ENCODE results near the gene SYTL5.

The SYTL5 gene

GRCh38 chrX:38124000-38124399, 117.6 kb downstream of the SYTL5 start:
- Histone ChIP-seq H3K4me1 (ENCODE audit: control insufficient read depth, insufficient read depth, low read length) (no peaks in the 10 kb centered on the region), H3K27me3 (ENCODE audit: control insufficient read depth, insufficient read depth, low read length) (no peaks in the 10 kb centered on the region), H3K9ac (ENCODE audit: low read length) (no peak overlapping the region), H3K4me3 (ENCODE audit: low read length) (no peak overlapping the region), H3K9me3 (ENCODE audit: control insufficient read depth, low read length) (no peaks in the 10 kb centered on the region), H3K36me3 (ENCODE audit: control insufficient read depth, insufficient read depth, low read length) (no peaks in the 10 kb centered on the region)

DNA sequence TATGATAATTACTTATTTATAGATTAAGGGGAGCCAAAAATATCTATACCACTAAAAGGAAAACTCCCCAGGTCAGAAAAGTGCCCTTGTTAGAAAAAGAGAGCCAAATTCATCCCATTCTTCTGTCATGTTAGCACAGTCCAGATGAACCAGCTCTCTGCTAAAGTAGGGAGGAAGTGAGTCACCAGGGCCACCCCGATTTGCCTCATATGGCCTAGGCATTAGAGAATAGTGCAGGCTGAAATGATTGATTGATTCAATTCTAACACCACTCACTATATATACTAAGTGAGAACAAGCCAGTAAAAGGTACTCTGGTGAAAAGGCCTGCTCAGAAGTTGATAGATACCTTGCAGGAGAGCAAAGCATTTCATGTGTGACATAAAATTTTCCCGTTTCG, 119.8 kb downstream of the SYTL5 start:
- Histone ChIP-seq H3K4me1 (ENCODE audit: control insufficient read depth, insufficient read depth, low read length) (no peaks in the 10 kb centered on the region), H3K27me3 (ENCODE audit: control insufficient read depth, insufficient read depth, low read length) (no peaks in the 10 kb centered on the region), H3K9ac (ENCODE audit: low read length) (no peak overlapping the region), H3K4me3 (ENCODE audit: low read length) (no peak overlapping the region), H3K9me3 (ENCODE audit: control insufficient read depth, low read length) (no peaks in the 10 kb centered on the region), H3K36me3 (ENCODE audit: control insufficient read depth, insufficient read depth, low read length) (no peaks in the 10 kb centered on the region)

GRCh38 chrX:38127961-38128360, 121.6 kb downstream of the SYTL5 start:
- Histone ChIP-seq H3K27me3 (ENCODE audit: control insufficient read depth, insufficient read depth, low read length) (no peaks in the 10 kb centered on the region), H3K36me3 (ENCODE audit: control insufficient read depth, insufficient read depth, low read length) (no peaks in the 10 kb centered on the region), H3K9ac (ENCODE audit: low read length) (no peak overlapping the region), H3K4me1 (ENCODE audit: control insufficient read depth, insufficient read depth, low read length) (no peaks in the 10 kb centered on the region), H3K9me3 (ENCODE audit: control insufficient read depth, low read length) (no peaks in the 10 kb centered on the region), H3K4me3 (ENCODE audit: low read length) (no peak overlapping the region)

- no peaks in the 10 kb centered on the region for H3K27me3 ChIP-seq (ENCODE audit: control insufficient read depth, insufficient read depth, low read length)
- no peaks in the 10 kb centered on the region for H3K4me1 ChIP-seq (ENCODE audit: control insufficient read depth, insufficient read depth, low read length)
- H3K36me3 ChIP-seq (ENCODE audit: control insufficient read depth, insufficient read depth, low read length) = no peaks in the 10 kb centered on the region
- H3K9me3 ChIP-seq (ENCODE audit: control insufficient read depth, low read length) = no peaks in the 10 kb centered on the region
- no peak overlapping the region for H3K9ac ChIP-seq (ENCODE audit: low read length)
- H3K4me3 ChIP-seq (ENCODE audit: low read length) = no peak overlapping the region
Measured at GRCh38 chrX:38129366-38129765, 123.0 kb downstream of the SYTL5 start.

- Histone ChIP-seq H3K27me3 (ENCODE audit: control insufficient read depth, insufficient read depth, low read length) (no peaks in the 10 kb centered on the region), H3K4me3 (ENCODE audit: low read length) (no peak overlapping the region), H3K4me1 (ENCODE audit: control insufficient read depth, insufficient read depth, low read length) (no peaks in the 10 kb centered on the region), H3K9ac (ENCODE audit: low read length) (no peak overlapping the region), H3K9me3 (ENCODE audit: control insufficient read depth, low read length) (no peaks in the 10 kb centered on the region), H3K36me3 (ENCODE audit: control insufficient read depth, insufficient read depth, low read length) (no peaks in the 10 kb centered on the region)
Measured at GRCh38 chrX:38138157-38138891, 132.0 kb downstream of the SYTL5 start.

- H3K36me3 ChIP-seq (ENCODE audit: control insufficient read depth, insufficient read depth, low read length) = no peaks in the 10 kb centered on the region
- no peaks in the 10 kb centered on the region for H3K27me3 ChIP-seq (ENCODE audit: control insufficient read depth, insufficient read depth, low read length)
- no peak overlapping the region for H3K9ac ChIP-seq (ENCODE audit: low read length)
- H3K4me1 ChIP-seq (ENCODE audit: control insufficient read depth, insufficient read depth, low read length) = no peaks in the 10 kb centered on the region
- no peak overlapping the region for H3K4me3 ChIP-seq (ENCODE audit: low read length)
- H3K9me3 ChIP-seq (ENCODE audit: control insufficient read depth, low read length) = no peaks in the 10 kb centered on the region
Measured at GRCh38 chrX:38138900-38139299, 132.5 kb downstream of the SYTL5 start.

DNA sequence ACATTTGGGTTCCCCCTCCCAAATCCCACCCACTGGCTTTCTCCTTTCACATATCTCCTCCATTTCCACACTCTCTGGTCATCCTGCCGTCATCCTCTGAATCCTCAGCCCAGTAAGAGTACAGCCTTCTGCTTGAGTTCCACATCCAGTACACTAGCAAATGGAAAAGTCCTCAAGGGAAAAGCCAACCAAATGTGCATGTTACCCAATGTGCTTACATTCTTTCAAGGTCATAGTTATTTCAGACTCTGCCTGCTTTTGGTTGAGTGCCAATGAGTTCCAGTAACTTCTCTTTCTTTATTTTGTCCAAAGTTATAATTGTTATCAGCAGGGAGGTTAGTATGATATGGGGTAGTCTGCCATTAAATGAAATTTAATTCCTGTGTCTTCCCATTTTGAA, 136.3 kb downstream of the SYTL5 start:
- no peaks in the 10 kb centered on the region for H3K27me3 ChIP-seq (ENCODE audit: control insufficient read depth, insufficient read depth, low read length)
- H3K4me3 ChIP-seq (ENCODE audit: low read length) = no peak overlapping the region
- H3K9me3 ChIP-seq (ENCODE audit: control insufficient read depth, low read length) = no peaks in the 10 kb centered on the region
- H3K9ac ChIP-seq (ENCODE audit: low read length) = no peak overlapping the region
- no peaks in the 10 kb centered on the region for H3K4me1 ChIP-seq (ENCODE audit: control insufficient read depth, insufficient read depth, low read length)
- no peaks in the 10 kb centered on the region for H3K36me3 ChIP-seq (ENCODE audit: control insufficient read depth, insufficient read depth, low read length)

DNA sequence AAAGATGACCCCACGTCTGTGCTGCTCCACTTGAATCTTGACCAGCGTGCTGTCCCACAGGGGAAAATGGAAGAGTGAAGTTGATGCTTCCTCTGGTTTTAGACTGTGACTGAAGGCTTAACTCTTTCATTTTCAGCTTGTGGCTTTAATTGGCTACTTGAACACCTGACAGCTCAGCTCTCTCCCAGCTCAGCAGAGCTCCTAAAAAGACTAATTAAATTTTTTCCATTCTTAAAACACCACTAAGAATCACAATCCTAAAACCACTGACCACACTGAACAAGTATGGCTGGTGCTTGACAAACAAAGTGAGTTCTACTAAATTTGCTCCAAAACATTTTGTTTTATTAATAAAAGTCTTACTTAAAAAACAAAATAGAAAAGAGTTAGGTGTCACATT, 142.7 kb downstream of the SYTL5 start:
- Histone ChIP-seq H3K4me3 (ENCODE audit: low read length) (no peak overlapping the region), H3K27me3 (ENCODE audit: control insufficient read depth, insufficient read depth, low read length) (no peaks in the 10 kb centered on the region), H3K4me1 (ENCODE audit: control insufficient read depth, insufficient read depth, low read length) (no peaks in the 10 kb centered on the region), H3K9me3 (ENCODE audit: control insufficient read depth, low read length) (no peaks in the 10 kb centered on the region), H3K36me3 (ENCODE audit: control insufficient read depth, insufficient read depth, low read length) (no peaks in the 10 kb centered on the region), H3K9ac (ENCODE audit: low read length) (no peak overlapping the region)

DNA sequence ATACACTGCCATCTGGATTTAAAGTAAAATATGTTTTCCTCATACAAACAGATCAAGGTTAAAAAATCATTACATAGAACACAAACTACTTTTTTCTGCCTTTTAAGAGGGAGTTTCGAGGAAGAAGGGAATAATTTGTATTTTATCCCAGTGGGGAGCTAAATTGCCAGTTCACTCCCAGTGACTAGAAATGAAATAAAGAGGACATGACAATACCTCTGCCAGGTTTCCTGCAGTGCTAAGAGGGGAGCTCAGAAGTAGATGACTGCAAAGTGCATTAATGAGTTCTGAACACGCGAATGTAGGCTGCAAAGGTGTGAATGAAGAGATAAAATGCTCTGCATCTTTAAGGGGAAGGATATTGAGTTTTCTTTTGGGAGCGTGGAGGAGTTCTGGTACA, 144.6 kb downstream of the SYTL5 start:
- no peak overlapping the region for H3K4me3 ChIP-seq (ENCODE audit: low read length)

DNA sequence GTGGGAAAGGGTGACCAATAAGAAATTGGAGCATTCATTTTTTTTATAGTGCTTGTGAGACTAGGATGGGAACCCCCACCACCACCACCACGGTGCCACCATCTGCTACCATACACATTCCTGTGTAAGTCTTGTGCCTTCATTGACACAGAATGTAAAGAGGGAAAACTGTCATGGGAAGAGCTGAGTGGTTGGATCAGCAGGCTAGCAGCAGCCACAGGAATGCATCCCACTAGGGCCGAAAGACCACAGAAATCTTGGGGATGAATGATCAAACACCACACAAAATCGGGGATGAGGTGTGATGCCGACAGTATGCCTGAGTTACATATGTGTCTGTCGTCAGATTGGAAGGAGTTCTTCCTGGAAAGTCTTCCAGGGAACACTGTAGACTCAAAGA, 145.1 kb downstream of the SYTL5 start:
- Histone ChIP-seq H3K36me3 (ENCODE audit: control insufficient read depth, insufficient read depth, low read length) (no peaks in the 10 kb centered on the region), H3K9ac (ENCODE audit: low read length) (no peak overlapping the region), H3K4me1 (ENCODE audit: control insufficient read depth, insufficient read depth, low read length) (peaks cover 1% of the 10 kb centered on the region), H3K27me3 (ENCODE audit: control insufficient read depth, insufficient read depth, low read length) (no peaks in the 10 kb centered on the region), H3K4me3 (ENCODE audit: low read length) (no peak overlapping the region), H3K9me3 (ENCODE audit: control insufficient read depth, low read length) (no peaks in the 10 kb centered on the region)

More for the DNA sequence above, 144.6 kb downstream of the SYTL5 start:
- H3K36me3 ChIP-seq (ENCODE audit: control insufficient read depth, insufficient read depth, low read length) = no peaks in the 10 kb centered on the region
- H3K27me3 ChIP-seq (ENCODE audit: control insufficient read depth, insufficient read depth, low read length) = no peaks in the 10 kb centered on the region
- H3K9me3 ChIP-seq (ENCODE audit: control insufficient read depth, low read length) = no peaks in the 10 kb centered on the region
- H3K9ac ChIP-seq (ENCODE audit: low read length) = no peak overlapping the region
- H3K4me1 ChIP-seq (ENCODE audit: control insufficient read depth, insufficient read depth, low read length) = no peaks in the 10 kb centered on the region

DNA sequence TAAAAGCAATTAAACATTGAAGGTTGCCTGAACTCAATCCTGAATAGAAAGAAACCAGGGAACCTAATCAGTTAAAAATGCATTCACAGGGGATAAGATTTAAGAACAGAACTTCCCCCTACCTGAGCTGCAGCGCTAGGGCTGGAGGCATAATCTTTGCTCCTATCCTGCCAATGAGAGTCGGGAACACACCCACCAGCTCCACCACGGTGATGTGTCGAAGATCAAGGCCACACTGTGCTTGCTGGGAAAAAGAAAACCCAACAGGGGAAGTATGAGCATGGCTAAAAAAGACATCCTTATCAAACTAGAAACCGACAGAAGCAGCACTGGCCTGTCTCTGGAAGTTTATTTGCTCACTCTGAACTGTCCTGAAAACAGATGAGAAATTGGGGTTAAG, 148.0 kb downstream of the SYTL5 start:
- H3K9me3 ChIP-seq (ENCODE audit: control insufficient read depth, low read length) = no peaks in the 10 kb centered on the region
- H3K4me3 ChIP-seq (ENCODE audit: low read length) = no peak overlapping the region
- H3K4me1 ChIP-seq (ENCODE audit: control insufficient read depth, insufficient read depth, low read length) = peaks cover 7% of the 10 kb centered on the region
- no peak overlapping the region for H3K9ac ChIP-seq (ENCODE audit: low read length)
- no peaks in the 10 kb centered on the region for H3K27me3 ChIP-seq (ENCODE audit: control insufficient read depth, insufficient read depth, low read length)
- H3K36me3 ChIP-seq (ENCODE audit: control insufficient read depth, insufficient read depth, low read length) = no peaks in the 10 kb centered on the region

DNA sequence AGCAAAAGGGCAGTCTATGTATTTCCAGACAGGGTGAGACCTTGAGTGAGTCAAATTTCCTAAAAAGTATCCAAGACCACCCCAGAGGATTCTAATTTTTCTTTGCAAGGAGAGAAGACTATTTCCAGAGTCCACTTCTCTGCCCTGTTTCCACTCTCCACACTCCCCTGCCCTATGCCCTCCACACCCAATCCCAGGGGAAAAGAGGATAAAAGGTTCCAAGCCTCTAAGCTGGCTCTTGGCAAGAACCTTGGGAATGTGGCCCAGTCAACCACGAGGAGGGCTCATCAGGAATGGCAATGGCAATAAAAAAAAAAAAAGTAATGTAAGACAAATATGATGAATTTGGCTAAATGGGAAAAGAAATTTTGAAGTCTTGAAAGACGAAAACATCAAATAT, 148.5 kb downstream of the SYTL5 start:
- Histone ChIP-seq H3K36me3 (ENCODE audit: control insufficient read depth, insufficient read depth, low read length) (no peaks in the 10 kb centered on the region), H3K27me3 (ENCODE audit: control insufficient read depth, insufficient read depth, low read length) (no peaks in the 10 kb centered on the region), H3K4me1 (ENCODE audit: control insufficient read depth, insufficient read depth, low read length) (peaks cover 7% of the 10 kb centered on the region), H3K9ac (ENCODE audit: low read length) (no peak overlapping the region), H3K4me3 (ENCODE audit: low read length) (no peak overlapping the region), H3K9me3 (ENCODE audit: control insufficient read depth, low read length) (no peaks in the 10 kb centered on the region)

DNA sequence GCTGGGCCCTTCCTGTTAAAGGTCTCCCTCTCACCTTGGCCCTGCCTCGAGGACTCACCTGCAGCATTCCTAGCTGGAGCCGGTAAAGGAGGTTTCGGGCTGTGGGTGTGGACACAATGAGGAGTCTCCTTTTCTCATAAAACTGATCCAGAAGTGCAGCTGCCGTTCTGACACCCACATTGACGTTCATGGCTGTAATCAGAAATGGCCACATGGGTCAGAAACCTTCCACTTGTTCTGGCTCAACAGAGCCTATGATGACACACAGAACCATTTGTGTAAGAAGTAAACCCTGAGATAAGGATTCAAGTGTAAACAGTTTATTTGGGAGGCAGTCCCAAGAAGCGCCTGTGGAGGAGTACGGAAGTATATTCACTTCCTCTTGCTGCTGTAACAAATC, 150.5 kb downstream of the SYTL5 start:
- Histone ChIP-seq H3K9me3 (ENCODE audit: control insufficient read depth, low read length) (no peaks in the 10 kb centered on the region), H3K4me3 (ENCODE audit: low read length) (no peak overlapping the region)

More for the DNA sequence above, 150.5 kb downstream of the SYTL5 start:
- H3K9ac ChIP-seq (ENCODE audit: low read length) = no peak overlapping the region
- no peaks in the 10 kb centered on the region for H3K27me3 ChIP-seq (ENCODE audit: control insufficient read depth, insufficient read depth, low read length)
- H3K36me3 ChIP-seq (ENCODE audit: control insufficient read depth, insufficient read depth, low read length) = no peaks in the 10 kb centered on the region
- H3K4me1 ChIP-seq (ENCODE audit: control insufficient read depth, insufficient read depth, low read length) = peaks cover 7% of the 10 kb centered on the region
